Measurements from ENCODE around the gene SMYD3.

SMYD3 gene

DNA sequence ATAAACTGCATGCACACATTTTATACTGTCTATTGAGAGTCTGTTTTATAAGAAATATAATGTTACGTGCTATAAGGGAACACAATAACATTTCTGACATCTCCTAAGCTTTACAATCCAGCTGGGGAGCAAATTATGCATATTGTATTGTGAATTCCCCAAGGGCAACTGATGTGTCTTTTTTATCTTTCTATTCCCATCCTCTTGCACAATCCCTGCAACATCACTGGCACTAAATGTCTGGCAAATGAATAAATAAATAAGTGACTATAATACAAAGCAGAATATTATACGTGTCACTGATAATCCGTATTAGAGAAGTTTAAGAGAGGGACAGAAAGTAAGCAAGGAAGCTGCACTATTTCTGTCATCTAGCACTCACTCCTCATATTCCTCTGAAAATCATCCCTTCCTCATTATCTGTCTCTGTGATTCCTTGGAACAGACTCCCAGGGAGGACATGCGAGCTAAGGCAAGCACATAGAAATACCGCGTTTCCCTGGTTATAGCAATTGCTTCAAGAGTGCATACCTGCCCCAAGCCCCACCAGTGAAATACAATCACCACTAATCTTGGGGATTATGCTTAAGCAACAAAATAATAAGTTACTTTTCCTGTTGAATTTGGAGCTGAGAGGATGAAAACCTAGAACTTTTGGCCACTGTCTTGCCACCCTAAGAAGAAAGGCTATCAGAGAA is 205.4 kb downstream of the SMYD3 start:
- no peak for DNase-seq
- H3K9me3 ChIP-seq = no peaks in the 10 kb centered on the region
- TF ChIP-seq, protein P1, sequence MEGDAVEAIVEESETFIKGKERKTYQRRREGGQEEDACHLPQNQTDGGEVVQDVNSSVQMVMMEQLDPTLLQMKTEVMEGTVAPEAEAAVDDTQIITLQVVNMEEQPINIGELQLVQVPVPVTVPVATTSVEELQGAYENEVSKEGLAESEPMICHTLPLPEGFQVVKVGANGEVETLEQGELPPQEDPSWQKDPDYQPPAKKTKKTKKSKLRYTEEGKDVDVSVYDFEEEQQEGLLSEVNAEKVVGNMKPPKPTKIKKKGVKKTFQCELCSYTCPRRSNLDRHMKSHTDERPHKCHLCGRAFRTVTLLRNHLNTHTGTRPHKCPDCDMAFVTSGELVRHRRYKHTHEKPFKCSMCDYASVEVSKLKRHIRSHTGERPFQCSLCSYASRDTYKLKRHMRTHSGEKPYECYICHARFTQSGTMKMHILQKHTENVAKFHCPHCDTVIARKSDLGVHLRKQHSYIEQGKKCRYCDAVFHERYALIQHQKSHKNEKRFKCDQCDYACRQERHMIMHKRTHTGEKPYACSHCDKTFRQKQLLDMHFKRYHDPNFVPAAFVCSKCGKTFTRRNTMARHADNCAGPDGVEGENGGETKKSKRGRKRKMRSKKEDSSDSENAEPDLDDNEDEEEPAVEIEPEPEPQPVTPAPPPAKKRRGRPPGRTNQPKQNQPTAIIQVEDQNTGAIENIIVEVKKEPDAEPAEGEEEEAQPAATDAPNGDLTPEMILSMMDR (IDR thresholded peaks at IDR 0.05; ENCODE audit: low read depth, low read length) = no peak

DNA sequence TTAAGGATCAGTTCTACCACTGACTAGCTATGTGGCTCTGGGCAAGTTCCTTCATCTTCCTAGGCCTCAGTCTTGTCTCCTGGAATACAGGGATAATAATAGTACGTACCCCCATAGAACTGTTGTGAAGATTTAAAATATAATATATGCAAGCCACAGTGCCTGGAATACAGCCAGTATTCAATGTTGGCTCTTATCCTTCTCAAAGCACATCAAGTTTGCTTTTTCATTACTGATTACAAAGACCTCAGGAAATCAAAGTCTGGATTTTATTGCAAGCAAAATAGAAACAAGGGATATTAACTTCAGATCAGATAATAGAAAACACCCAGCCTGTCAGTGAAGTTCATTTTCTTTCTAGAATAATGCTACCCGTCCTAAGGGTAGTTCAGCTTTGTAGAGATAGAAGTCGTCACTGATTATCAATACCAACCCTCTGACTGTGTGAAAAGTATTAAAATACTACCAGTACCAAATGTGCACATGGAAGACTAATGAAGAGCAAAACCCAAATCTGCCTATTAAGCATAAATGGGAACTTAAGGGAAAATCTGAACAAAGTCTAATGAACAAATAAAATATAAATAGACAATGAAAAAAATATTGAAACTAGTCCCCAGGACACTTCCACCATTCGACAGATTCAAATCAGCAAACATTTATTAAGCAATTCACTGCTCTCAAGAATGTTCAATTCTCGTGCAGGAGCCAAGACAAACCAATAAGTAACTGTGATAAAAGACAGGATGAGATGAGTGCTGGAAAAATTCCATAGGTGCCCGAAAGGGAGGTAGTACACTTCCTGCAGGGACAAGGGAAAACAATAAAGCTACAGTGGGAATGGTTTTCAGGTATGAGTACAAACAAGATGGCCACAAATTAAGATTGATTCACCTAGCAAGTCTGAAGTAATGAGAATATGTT is 206.2 kb downstream of the SMYD3 start:
- no peaks in the 10 kb centered on the region for H3K9me3 ChIP-seq

More for the DNA sequence above, 205.4 kb downstream of the SMYD3 start:
- H3K27me3 ChIP-seq = no peaks in the 10 kb centered on the region
- H3K4me3 ChIP-seq (ENCODE audit: low read depth, low read length) = no peak overlapping the region
- no peaks in the 10 kb centered on the region for H3K36me3 ChIP-seq
- peaks cover 10% of the 10 kb centered on the region; the same call in 1 of the 2 replicates for H3K4me1 ChIP-seq

DNA sequence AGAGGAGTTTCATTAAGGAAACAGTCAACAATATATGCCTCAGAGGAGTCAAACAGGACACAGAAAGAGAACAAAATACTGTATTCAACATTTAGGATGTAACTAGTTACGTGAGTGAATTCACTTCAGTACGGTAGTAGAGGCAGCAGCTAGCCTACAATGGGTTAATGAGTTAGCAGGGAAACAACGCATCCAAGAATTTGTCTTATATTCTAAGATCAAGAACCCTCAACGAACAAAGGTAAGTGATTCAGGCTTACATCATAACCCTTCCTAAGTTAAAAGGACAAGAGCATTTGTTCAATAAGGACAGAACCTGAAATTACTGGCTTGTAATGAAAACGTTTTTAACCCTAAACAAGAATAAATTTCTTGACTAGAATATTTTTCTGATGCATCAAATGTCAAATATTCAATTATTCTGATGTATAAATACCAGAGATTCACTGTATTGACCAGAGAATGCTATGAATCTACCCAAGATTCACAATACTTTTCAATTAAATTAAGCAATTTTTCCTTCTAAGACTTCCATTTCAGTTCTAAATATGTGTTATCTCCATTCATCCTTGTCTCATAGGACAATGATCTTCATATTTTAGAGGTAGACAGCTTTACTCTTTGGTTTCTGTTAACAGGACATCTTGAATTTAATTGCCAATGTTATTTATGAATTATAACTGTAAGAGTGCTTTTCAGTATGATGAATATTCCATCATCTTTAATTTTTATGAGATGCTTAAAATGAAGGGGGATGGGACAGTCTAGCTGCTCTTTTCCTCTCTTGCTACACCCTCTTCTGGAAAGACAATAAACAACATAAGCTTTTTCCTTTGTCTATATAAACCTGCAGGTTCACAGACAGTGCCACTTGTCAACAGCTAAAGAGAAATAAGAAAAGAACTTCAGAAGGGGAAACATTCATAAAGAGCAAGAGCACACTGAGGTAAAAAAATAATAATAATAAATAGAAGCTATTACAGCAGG is 209.5 kb downstream of the SMYD3 start:
- Histone ChIP-seq H3K4me3 (ENCODE audit: low read depth, low read length) (no peak overlapping the region), H3K27me3 (no peaks in the 10 kb centered on the region), H3K9me3 (no peaks in the 10 kb centered on the region), H3K36me3 (no peaks in the 10 kb centered on the region), H3K4me1 (peaks cover 10% of the 10 kb centered on the region)
- TF ChIP-seq, protein P1 (IDR thresholded peaks at IDR 0.05; ENCODE audit: low read depth, low read length) = no peak
- no peak for DNase-seq

More for the DNA sequence above, 206.2 kb downstream of the SMYD3 start:
- Histone ChIP-seq H3K36me3 (no peaks in the 10 kb centered on the region), H3K4me3 (ENCODE audit: low read depth, low read length) (no peak overlapping the region), H3K27me3 (no peaks in the 10 kb centered on the region), H3K4me1 (peaks cover 10% of the 10 kb centered on the region; the same call in 1 of the 2 replicates)
- no peak for DNase-seq
- TF ChIP-seq, protein P1 (IDR thresholded peaks at IDR 0.05; ENCODE audit: low read depth, low read length) = no peak

DNA sequence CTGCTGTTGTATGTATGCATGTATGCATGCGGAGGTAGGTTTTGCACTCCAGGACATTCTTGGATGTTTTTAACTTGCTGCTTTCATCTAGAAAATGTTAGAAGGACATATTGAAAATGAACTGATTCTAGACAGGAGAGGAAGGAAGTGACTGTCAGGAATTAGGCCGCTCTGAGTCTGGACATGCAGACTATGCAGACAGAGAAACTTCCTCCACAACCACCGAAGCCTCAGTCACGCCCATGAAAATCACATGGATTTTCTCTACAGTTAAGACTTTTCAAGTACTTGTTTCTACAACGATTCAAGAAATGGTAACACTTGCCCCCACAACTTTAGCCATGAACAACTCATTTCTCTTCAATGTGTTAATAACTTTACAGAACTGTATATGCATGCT is 211.1 kb downstream of the SMYD3 start:
- H3K27me3 ChIP-seq = no peaks in the 10 kb centered on the region
- no peaks in the 10 kb centered on the region for H3K36me3 ChIP-seq
- TF ChIP-seq, protein P1 (IDR thresholded peaks at IDR 0.05; ENCODE audit: low read depth, low read length) = no peak
- no peaks in the 10 kb centered on the region for H3K9me3 ChIP-seq
- no peak overlapping the region for H3K4me3 ChIP-seq (ENCODE audit: low read depth, low read length)
- no peak for DNase-seq
- peaks cover 5% of the 10 kb centered on the region for H3K4me1 ChIP-seq

DNA sequence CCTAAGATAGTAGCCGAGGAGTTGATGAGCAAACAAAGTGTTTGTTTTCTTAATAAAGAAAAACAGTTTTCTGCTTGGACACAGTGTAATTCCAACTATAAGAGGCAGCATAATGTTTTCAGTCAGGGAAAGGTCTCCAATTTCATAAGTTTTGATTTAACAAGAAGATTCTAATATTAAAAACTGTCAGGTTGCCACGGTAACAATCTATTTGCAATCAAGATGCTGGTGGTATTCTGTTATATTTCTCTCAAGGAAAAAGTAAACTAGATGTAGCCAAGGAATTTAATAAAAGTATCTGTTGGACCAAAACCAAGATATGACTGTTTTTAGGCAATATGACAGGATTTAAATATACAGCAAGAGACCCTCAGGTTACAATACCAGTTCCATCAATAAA is 211.7 kb downstream of the SMYD3 start:
- TF ChIP-seq, protein P1 (IDR thresholded peaks at IDR 0.05; ENCODE audit: low read depth, low read length) = no peak
- Histone ChIP-seq H3K4me1 (peaks cover 3% of the 10 kb centered on the region), H3K36me3 (no peaks in the 10 kb centered on the region), H3K9me3 (no peaks in the 10 kb centered on the region), H3K27me3 (no peaks in the 10 kb centered on the region), H3K4me3 (ENCODE audit: low read depth, low read length) (no peak overlapping the region)
- DNase-seq = no peak
